GM21528 (cell line): Measurements from ENCODE around the gene ATP12A.

Experiments used
- ATAC-seq: cut with Tn5 transposase; IDR thresholded peaks from one replicate; pipeline ENCODE4 v1.9.1; 2021; ENCODE audit warnings: mild to moderate bottlenecking, moderate library complexity; ENCODE audit not compliant: unreplicated experiment, low FRiP score

The ATP12A gene

DNA sequence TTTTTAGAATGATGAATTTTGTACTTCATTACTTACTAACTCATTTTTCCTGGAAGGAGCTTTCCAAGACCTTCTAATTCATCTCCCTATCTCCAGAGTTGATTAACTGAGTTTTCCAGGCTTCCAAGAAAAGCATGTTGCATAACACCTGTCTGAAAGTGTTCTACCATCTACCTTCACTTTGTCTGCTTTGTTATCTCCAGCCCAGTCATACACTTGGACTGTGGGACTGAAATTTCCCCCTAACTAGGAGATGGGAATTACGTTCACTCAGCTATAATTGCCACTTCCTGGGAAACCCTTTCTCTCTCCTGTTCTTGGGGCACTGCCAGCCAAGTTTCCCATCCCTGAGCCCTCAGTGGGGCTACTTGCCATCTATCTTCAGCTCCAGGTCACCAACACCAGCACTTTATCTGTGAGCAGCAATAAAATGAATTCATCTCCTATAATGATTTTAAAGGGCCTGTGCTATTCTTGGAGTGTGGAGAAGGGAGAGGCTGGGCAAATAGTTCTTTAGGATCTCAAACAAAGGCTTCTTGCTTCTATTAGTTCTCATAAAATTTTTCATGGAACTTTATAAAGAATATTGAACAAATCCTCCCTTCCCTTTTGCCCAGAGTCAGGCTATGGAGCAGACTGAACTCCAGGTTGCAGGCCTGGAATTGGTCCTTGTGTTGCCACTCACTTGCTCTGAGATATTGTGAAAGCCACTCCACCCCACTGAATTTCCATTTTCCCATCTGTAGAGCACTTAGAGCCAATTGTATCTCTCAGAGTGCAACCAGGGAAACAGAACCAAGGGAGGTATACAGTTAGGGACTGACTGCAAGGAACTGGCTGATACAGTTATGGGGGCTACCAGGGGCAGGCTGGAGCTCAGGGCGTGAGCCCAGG lies 17.8 kb upstream of the ATP12A start:
- no peak for ATAC-seq

DNA sequence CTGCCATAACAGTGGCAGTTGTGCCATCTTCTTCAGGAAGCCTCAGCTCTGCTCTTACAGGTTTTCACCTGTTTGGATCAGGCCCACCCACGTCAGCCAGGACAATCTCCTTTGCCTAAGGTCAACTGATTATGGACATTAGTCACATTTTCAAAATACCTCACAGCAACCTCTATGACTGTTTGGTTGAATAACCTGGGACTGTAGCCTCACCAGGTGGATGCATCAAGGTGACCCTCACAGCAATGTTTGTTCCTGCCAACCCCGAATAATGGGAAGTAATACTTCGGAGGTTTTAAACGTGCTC lies 17.2 kb upstream of the ATP12A start:
- no peak for ATAC-seq

DNA sequence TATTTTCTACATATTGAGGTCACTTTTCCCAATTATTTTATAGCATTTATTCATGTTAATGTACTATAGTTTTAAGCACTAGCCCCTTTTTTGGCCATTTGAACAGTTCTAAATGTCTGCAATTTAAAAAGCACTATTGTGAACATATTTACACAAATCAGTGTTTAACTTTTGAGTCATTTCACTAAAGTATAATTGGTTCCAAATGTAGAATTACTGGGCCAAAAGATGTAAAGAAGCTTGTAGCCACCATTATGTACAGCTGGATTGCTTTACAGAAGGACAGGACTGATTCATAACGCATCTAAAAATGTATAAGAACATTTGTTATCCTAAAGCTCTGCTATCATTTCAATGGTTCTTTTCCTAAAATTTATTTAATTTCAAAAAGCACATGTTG lies 16.6 kb upstream of the ATP12A start:
- no peak for ATAC-seq

GRCh38 chr13:24664726-24665409 lies 15.3 kb upstream of the ATP12A start:
- no peak for ATAC-seq

GRCh38 chr13:24668511-24668910 lies 11.7 kb upstream of the ATP12A start:
- no peak for ATAC-seq

GRCh38 chr13:24668955-24669582 lies 11.1 kb upstream of the ATP12A start:
- no peak for ATAC-seq

- no peak for ATAC-seq
Observed at GRCh38 chr13:24670174-24670573, 10.0 kb upstream of the ATP12A start.

GRCh38 chr13:24670961-24671381 lies 9.2 kb upstream of the ATP12A start:
- ATAC-seq, result no peak

DNA sequence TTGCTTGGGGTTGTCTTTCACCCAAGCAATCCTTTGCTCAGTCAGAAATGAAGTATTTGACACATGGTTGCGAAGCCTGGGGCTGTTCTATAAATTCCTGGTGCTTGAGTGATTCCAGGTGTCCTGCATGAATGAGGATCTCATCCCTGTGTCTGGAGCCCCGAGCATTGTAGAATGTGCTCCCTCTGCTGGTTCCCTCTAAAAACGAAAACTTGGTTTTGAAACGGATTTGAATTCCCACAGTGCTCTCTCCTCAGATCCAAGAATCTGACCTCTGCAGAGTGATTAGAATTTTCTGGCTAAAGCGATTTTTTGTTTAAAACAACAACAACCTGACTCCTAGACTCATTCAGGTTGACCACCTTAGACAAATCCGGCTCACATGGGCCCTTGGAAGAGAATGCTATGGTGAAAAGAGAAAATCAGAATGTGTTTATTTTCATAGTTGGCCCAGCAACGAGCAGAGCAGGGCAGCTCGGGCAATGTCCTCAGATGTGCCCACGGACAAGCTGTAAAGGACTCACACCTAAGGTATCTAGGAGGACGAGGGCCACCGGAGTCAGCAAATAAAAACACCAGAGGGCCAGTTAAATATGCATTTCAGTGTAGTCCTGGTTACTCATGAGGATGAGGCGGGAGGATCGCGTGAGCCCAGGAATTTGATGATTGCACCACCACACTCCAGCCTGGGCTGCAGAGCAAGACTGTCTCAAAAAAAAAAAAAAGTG lies 8.7 kb upstream of the ATP12A start:
- no peak for ATAC-seq

GRCh38 chr13:24672141-24673132 lies 7.8 kb upstream of the ATP12A start:
- no peak for ATAC-seq

GRCh38 chr13:24675806-24676570 lies 4.2 kb upstream of the ATP12A start:
- ATAC-seq, result no peak

DNA sequence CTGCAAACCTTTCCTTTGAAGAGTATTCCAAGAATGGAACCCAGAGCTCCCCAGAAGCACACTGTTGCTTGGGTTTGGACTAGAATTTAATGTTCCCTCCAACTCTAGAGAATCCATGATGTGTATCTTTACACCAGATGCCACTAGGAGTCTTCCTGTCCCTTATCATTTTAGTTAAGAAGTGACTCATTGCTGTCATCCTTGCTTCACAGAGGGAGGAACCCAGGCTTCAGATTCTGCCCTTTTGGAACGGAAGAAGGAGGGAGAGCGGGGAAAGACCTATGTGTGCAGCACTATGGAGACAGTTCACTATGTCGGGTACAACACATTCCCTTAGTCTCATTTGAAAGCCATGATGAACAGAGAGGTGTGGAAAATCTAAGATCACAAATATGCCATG lies 2.1 kb upstream of the ATP12A start:
- no peak for ATAC-seq

DNA sequence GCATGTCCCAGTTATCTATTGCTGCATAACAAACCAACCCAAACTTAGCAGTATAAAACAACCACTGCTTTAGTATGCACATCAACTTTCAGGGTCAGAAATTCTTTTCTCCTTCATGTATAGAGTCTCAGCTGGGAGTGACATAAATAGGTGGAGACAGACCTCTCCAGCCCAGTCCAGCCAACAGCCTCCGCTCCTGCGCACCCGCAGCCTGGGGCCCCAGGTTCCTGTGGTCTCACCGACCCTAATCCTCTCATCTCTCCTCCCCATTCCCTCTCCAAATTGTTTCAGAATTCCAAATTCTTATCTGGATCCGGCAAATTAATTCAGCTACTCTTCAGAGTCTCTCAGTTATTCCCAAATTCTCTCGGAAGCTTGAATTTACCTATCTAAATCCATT lies 522 bp upstream of the ATP12A start:
- ATAC-seq, result no peak

DNA sequence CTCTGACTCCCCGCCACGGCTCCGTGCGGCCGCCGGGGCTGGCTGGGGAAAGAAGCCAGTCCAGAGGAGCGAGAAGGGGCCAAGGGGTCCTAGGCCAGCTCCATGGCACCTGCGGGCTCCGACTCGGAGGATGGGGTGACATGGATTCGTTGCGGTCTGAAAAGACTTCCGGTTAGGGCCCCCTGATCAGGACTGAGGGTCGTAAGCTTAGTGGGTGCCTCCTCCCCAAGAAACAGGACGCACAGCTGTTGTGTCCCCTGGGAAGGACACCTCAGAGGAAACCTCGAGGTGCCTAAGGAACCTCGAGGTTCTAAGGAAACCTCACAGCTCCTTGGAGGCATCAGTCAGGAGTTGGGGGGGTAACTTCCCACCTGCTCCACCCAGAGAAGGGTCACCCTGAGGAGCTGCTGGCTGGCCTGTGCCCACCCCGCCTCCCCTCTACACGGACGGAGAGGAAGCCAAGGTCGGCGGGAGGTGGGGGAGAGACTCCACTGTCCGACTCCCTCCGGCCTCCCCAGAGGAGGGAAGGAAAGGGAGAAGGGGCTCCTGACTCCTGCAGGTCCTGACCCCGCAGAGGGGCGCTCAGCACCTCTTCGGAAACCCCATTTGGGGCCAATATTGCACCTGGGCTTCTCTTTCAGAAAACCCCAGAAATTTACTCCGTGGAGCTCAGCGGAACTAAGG lies 855 bp downstream of the ATP12A start:
- ATAC-seq, result no peak

- no peak for ATAC-seq
Observed at GRCh38 chr13:24681930-24682329, 1.7 kb downstream of the ATP12A start.

- no peak for ATAC-seq
Observed at GRCh38 chr13:24682353-24682752, 2.1 kb downstream of the ATP12A start.

DNA sequence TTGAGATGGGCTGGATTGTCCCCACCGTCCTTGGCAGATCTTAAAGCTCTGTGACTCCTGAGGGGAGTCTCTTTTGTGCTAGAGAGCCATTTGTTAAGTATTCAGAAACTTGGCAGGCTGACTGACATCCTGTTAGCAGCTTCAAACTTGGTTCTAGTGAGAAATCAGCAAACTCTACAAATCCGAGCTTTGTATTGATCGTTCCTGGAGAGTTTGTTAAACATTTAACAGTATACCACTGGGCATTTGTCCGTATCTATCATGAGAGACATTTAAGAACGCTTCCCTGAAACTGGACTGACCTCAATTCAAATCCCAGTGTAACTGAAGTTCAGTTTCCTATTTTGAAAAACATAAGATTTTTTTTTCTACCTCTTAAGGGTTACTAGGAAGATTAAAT lies 3.1 kb downstream of the ATP12A start:
- no peak for ATAC-seq

DNA sequence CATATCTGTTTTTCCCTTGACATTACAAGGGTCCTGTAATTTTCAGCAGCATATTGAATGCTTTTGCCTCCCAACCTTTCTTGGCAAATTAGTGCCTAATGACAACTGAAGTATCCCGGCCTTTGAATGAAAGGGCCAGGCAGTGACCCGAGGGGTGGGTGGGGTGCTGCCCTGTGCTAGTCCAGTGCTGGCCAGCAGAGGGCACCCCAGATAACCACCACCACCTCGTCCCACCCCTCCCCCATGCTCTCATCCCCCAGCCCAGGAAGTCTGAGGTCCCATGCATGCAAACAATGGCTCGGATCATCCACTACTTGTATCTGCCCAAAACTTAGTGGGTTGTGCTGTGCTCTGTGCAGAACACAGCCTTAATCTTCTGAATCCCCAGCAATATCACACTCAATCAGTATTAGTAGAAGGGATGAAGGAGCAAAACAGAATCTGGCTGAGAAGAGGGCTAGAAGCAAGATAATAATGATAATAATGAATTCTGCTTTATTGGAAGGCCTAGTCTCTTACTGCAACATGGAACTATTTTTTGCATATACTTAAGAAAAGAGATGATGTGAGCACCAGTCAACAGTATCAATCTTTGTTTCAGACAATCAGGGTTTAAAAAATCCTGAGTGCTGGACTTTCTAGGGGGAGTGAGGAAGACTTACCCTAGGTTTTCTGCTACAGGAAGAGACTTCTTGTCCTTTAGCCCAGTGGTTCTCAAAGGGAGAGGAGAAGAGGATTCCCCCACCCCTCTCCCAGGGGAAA lies 3.8 kb downstream of the ATP12A start:
- no peak for ATAC-seq
